Neuronal stem cell (in vitro differentiated cells): ENCODE measurements around the gene RPS2. TPM values are rescaled to one million over a fixed set of nuclear protein-coding genes. Genes with fewer than 3 reads are reported as not detected.

Source experiments
- DNase-seq: peaks from one replicate; pipeline ENCODE4 v3.0.0-alpha.2; 2013; ENCODE audit warnings: low spot score
- H2AFZ ChIP-seq: one replicate; pipeline ENCODE4 v1.6.1; 2013; ENCODE audit warnings: mild to moderate bottlenecking, low read length, inconsistent platforms
- H2AK5ac ChIP-seq: 2 replicates; pipeline ENCODE4 v1.6.1; 2013; ENCODE audit warnings: low read depth, mild to moderate bottlenecking, inconsistent platforms, low read length, moderate library complexity, mixed read lengths
- H2BK120ac ChIP-seq: 2 replicates; pipeline ENCODE4 v1.6.1; 2013; ENCODE audit warnings: low read depth, mild to moderate bottlenecking, inconsistent platforms, low read length, moderate library complexity, mixed read lengths
- H2BK12ac ChIP-seq: one replicate; pipeline ENCODE4 v1.6.1; 2013; ENCODE audit warnings: low read length, inconsistent platforms
- H2BK15ac ChIP-seq: 2 replicates; pipeline ENCODE4 v1.6.1; 2013; ENCODE audit warnings: mild to moderate bottlenecking, low read length, inconsistent platforms, mixed read lengths
- H2BK5ac ChIP-seq: one replicate; pipeline ENCODE4 v1.6.1; 2013; ENCODE audit warnings: inconsistent platforms, mild to moderate bottlenecking, low read length, moderate library complexity
- H3K14ac ChIP-seq: one replicate; pipeline ENCODE4 v1.6.1; 2013; ENCODE audit warnings: low read length, inconsistent platforms
- H3K18ac ChIP-seq: 2 replicates; pipeline ENCODE4 v1.6.1; 2013; ENCODE audit warnings: low read length, inconsistent platforms
- H3K23ac ChIP-seq: 2 replicates; pipeline ENCODE4 v1.6.1; 2013; ENCODE audit warnings: low read depth, mild to moderate bottlenecking, mixed read lengths, low read length, inconsistent platforms; ENCODE audit not compliant: poor library complexity
- H3K27ac ChIP-seq: replicated peaks from 3 replicates; pipeline ENCODE4 v1.5.1; 2013; ENCODE audit warnings: low read length, inconsistent platforms
- H3K27me3 ChIP-seq, 3 experiments: 2 replicates each; pipeline ENCODE4 v1.6.1; 2013; ENCODE audit warnings: low read length in 3 of 3, mild to moderate bottlenecking in 2 of 3, inconsistent platforms in 1 of 3, low read depth in 1 of 3, mixed read lengths in 1 of 3, moderate library complexity in 1 of 3; ENCODE audit not compliant: control insufficient read depth in 3 of 3, insufficient read depth in 3 of 3
- H3K36me3 ChIP-seq, 2 donors: replicated peaks in 1 of 2; 2 replicates each; pipeline ENCODE4 v1.6.1; 2013; ENCODE audit warnings: low read length in 2 of 2; ENCODE audit not compliant: control insufficient read depth in 2 of 2, insufficient read depth in 2 of 2
- H3K4ac ChIP-seq: 2 replicates; pipeline ENCODE4 v1.6.1; 2013; ENCODE audit warnings: inconsistent platforms, mild to moderate bottlenecking, low read length, moderate library complexity
- H3K4me1 ChIP-seq, 2 donors: 1 replicate in 1 of 2; 2 replicates in 1 of 2; pipeline ENCODE4 v1.6.1; 2013; ENCODE audit warnings: low read length in 2 of 2, low read depth in 1 of 2; ENCODE audit not compliant: control insufficient read depth in 2 of 2, insufficient read depth in 1 of 2
- H3K4me2 ChIP-seq: one replicate; pipeline ENCODE4 v1.6.1; 2013; ENCODE audit warnings: mild to moderate bottlenecking, low read length, inconsistent platforms; ENCODE audit not compliant: insufficient read depth, poor library complexity, severe bottlenecking
- H3K4me3 ChIP-seq, 2 donors: 2 replicates each; pipeline ENCODE4 v1.5.1; 2013; ENCODE audit warnings: low read length in 2 of 2, mild to moderate bottlenecking in 2 of 2, inconsistent platforms in 1 of 2, moderate library complexity in 1 of 2
- H3K79me1 ChIP-seq: one replicate; pipeline ENCODE4 v1.6.1; 2013; ENCODE audit warnings: low read depth, mild to moderate bottlenecking, inconsistent platforms, low read length, moderate library complexity
- H3K9ac ChIP-seq: one replicate; pipeline ENCODE4 v1.6.1; 2013; ENCODE audit warnings: mild to moderate bottlenecking, low read depth, low read length, inconsistent platforms; ENCODE audit not compliant: poor library complexity
- H3K9me3 ChIP-seq, 2 donors: replicated peaks in 1 of 2; 2 replicates each; pipeline versions ENCODE3 to v1.6.1; 2013; ENCODE audit warnings: low read length in 2 of 2, mild to moderate bottlenecking in 2 of 2, inconsistent platforms in 1 of 2, low read depth in 1 of 2, mixed read lengths in 1 of 2, moderate library complexity in 1 of 2; ENCODE audit not compliant: control insufficient read depth in 2 of 2, insufficient read depth in 1 of 2
- H4K8ac ChIP-seq: one replicate; pipeline ENCODE4 v1.6.1; 2013; ENCODE audit warnings: low read depth, mild to moderate bottlenecking, inconsistent platforms, low read length, moderate library complexity
- H4K91ac ChIP-seq: one replicate; pipeline ENCODE4 v1.6.1; 2013; ENCODE audit warnings: low read length, low read depth, mild to moderate bottlenecking, inconsistent platforms; ENCODE audit not compliant: poor library complexity
- WGBS, 2 donors: extraction: QIAGEN DNeasy Blood & Tissue Kit; methylation state at CpG; one replicate each; pipeline ENCODE4 v1.1.7; 2013; ENCODE audit warnings: missing lambda C conversion rate in 2 of 2, mixed read lengths in 1 of 2; ENCODE audit not compliant: insufficient read length in 2 of 2, insufficient replicate concordance in 1 of 2; ENCODE audit errors: extremely low coverage in 2 of 2; 5-methylcytosine and 5-hydroxymethylcytosine counted together
- small RNA-seq: library from polyadenylated mRNA; stranded (forward); fragments of <200 nt; extraction: miRNeasy Mini kit (QIAGEN cat#:217004); gene quantifications from one replicate; pipeline ENCODE3, GENCODE V24; 2013; ENCODE audit not compliant: insufficient read depth

Gene RPS2

DNA sequence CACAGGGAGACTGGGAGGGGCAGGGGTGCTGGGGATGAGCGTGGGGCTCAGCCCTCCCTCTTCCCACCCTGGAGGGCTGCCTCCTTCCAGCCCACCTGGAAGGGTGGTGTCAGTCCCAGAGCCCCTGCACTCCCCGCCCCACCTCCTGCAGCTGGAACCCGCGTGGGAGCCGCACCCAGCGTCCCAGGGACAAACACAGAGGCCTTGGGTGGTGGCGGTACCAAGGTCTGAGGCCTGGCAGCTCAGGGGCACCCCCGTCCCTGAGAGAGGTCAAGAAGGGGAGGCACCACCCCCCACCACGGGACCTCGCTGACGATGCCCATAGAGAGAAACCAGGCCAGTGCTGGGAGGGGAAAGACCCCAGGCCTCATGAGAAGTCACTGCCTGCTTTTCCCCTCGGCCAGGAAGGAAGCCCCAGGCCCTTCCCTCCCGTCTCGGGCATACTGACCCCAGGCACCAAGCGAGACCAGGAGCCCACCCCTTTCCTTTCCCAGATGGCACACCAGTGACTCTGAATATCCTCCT is 50.5 kb downstream of the RPS2 start:
- Histone ChIP-seq H2BK15ac (peak overlapping the region; percentile 92), H4K8ac (peak overlapping the region; percentile 48), H3K9ac (peak overlapping the region; percentile 50), H3K36me3 (no peaks in the 10 kb centered on the region), H3K27ac (no peak overlapping the region), H3K27me3 (peaks cover 15 to 73% (median 24%) of the 10 kb centered on the region in 3 experiments), H3K4me2 (no peak overlapping the region), H2AFZ (no peak overlapping the region), H3K9me3 (no peaks in the 10 kb centered on the region), H3K79me1 (peaks cover 5% of the 10 kb centered on the region), H3K4me1 (peaks cover 10 to 36% of the 10 kb centered on the region in 2 donors), H2BK5ac (peak overlapping the region; percentile 87), H3K23ac (no peak overlapping the region), H4K91ac (no peak overlapping the region), H2AK5ac (peak overlapping the region; percentile 92), H2BK120ac (no peak overlapping the region), H3K4me3 (no peak overlapping the region), H3K18ac (peak overlapping the region; percentile 95), H3K14ac (peak overlapping the region; percentile 71), H2BK12ac (peak overlapping the region; percentile 90), H3K4ac (peak overlapping the region; percentile 84)
- no CpG with 5 or more reads among the region's 15 CpGs for WGBS, 2 donors
- no peak for DNase-seq

DNA sequence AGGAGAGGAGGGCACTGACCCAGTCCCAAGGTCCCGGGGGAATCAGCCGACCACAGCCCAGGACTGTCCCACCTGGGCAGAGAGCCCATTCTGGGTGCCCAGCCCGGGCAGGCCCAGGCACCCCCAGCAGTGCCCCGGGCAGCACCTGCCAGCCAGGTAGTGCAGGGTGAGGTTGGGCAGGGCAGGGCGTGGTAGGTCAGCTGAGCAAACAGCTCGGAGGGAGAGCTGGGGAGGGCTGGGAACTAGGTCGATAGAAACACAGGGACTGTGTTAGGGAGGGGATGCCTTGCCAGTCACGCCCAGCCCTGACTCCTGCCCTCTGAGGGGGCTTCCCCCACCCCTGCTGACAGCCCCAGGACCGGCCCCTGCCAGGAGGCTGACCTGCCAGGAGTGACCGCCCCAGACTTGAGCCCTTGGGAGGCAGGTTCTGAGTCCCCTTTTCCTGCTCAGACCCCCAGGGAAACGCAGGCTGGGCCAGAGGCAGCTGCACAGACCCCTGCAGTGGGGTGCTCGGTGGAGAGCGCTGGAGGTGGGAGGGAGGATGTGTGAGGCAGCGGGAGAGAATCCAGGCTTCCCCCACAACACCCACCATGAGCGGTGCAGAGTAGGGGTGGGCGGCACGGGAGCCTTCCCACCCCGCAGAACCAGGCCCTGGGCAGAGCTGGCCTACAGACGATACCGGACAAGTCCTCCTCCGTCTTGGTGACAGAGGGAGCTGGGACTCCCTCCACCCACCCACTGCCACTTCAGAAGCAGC is 51.1 kb downstream of the RPS2 start:
- no peaks in the 10 kb centered on the region for H3K9me3 ChIP-seq
- H2BK12ac ChIP-seq = peak overlapping the region; percentile 90
- H2AK5ac ChIP-seq = peak overlapping the region; percentile 92
- H3K79me1 ChIP-seq = peaks cover 5% of the 10 kb centered on the region
- H2BK120ac ChIP-seq = peak overlapping the region; percentile 76
- no CpG with 5 or more reads among the region's 21 CpGs for WGBS, 2 donors
- peak overlapping the region; percentile 50 for H3K9ac ChIP-seq
- peak overlapping the region; percentile 95 for H3K18ac ChIP-seq
- H2BK15ac ChIP-seq = peak overlapping the region; percentile 92
- H3K23ac ChIP-seq = no peak overlapping the region
- H4K91ac ChIP-seq = no peak overlapping the region
- H3K36me3 ChIP-seq = no peaks in the 10 kb centered on the region
- no peak for DNase-seq
- no peak overlapping the region for H2BK5ac ChIP-seq
- H3K4me1 ChIP-seq = peaks cover 3 to 32% of the 10 kb centered on the region in 2 donors
- H3K4me2 ChIP-seq = no peak overlapping the region
- H3K4ac ChIP-seq = peak overlapping the region; percentile 84
- no peak overlapping the region for H2AFZ ChIP-seq
- no peak overlapping the region for H3K27ac ChIP-seq
- no peak overlapping the region for H3K4me3 ChIP-seq
- H4K8ac ChIP-seq = peak overlapping the region; percentile 48
- peaks cover 9 to 73% (median 18%) of the 10 kb centered on the region in 3 experiments for H3K27me3 ChIP-seq
- peak overlapping the region; percentile 71 for H3K14ac ChIP-seq

DNA sequence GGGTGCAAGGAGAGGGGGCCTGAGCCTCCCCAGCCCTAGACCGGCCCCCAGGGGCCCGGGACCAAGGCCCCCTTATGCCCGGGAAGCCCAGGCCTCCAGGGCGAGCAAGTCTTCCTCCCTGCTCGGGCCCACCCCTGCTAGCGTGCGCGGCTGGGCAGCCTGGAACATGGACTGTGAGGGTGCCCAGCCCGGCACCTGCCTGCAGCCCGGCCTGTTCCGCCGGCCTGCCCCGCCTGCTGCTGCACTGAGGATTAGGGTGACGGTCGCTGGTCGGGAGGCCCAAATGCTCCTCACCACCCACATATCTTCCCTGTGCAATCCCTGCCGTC is 52.4 kb downstream of the RPS2 start:
- no peak overlapping the region for H4K8ac ChIP-seq
- H2BK12ac ChIP-seq = no peak overlapping the region
- H3K4me1 ChIP-seq = peaks cover 2 to 27% of the 10 kb centered on the region in 2 donors
- DNase-seq = no peak
- no peak overlapping the region for H3K27ac ChIP-seq
- no peak overlapping the region for H3K23ac ChIP-seq
- no peak overlapping the region for H3K4ac ChIP-seq
- H3K79me1 ChIP-seq = peaks cover 5% of the 10 kb centered on the region
- no peak overlapping the region for H3K4me2 ChIP-seq
- no peak overlapping the region for H2BK5ac ChIP-seq
- H3K9ac ChIP-seq = no peak overlapping the region
- H2AK5ac ChIP-seq = no peak overlapping the region
- peak overlapping the region; percentile 85 for H4K91ac ChIP-seq
- no peaks in the 10 kb centered on the region for H3K36me3 ChIP-seq
- no peak overlapping the region for H3K4me3 ChIP-seq
- H3K27me3 ChIP-seq = peaks cover 2 to 76% (median 6%) of the 10 kb centered on the region in 3 experiments
- WGBS, 2 donors = no CpG with 5 or more reads among the region's 17 CpGs
- H2BK120ac ChIP-seq = no peak overlapping the region
- H3K18ac ChIP-seq = no peak overlapping the region
- peak overlapping the region; percentile 56 for H3K14ac ChIP-seq
- no peaks in the 10 kb centered on the region for H3K9me3 ChIP-seq
- peak overlapping the region; percentile 49 for H2BK15ac ChIP-seq
- no peak overlapping the region for H2AFZ ChIP-seq

Small RNA genes lying within 50 kb of the gene (small RNA-seq; reads per million reads assigned to genes)
- not detected for gene AC005363.2
- gene RN7SL219P = not detected
- not detected for gene SNORA10
- not detected for gene SNORA64
